Epithelial cell of proximal tubule (primary cell): ENCODE data around the gene ARID1A. TPM values are rescaled to one million over a fixed set of nuclear protein-coding genes. Genes with fewer than 3 reads are reported as not detected.

ENCODE experiments used
- DNase-seq: peaks from one replicate; pipeline ENCODE4 v3.0.0-alpha.2; 2011; ENCODE audit warnings: low read depth
- H3K4me3 ChIP-seq: 2 replicates; pipeline ENCODE4 v1.5.1; 2011; ENCODE audit warnings: low read depth, mild to moderate bottlenecking, low read length
- total RNA-seq: library from RNA; depleted of rRNA; stranded (reverse); fragments of >200 nt; gene quantifications from 2 replicates; pipeline ENCODE4 v1.2.3, GENCODE V29; 2015
- TF ChIP-seq, protein P1 (sequence below): conservative IDR thresholded peaks from 2 replicates; pipeline ENCODE4 v1.5.1; 2012; ENCODE audit warnings: low read depth, mild to moderate bottlenecking, low read length

ARID1A gene
- total RNA-seq, 1 donor from 2014 or later = 25.2 TPM

DNA sequence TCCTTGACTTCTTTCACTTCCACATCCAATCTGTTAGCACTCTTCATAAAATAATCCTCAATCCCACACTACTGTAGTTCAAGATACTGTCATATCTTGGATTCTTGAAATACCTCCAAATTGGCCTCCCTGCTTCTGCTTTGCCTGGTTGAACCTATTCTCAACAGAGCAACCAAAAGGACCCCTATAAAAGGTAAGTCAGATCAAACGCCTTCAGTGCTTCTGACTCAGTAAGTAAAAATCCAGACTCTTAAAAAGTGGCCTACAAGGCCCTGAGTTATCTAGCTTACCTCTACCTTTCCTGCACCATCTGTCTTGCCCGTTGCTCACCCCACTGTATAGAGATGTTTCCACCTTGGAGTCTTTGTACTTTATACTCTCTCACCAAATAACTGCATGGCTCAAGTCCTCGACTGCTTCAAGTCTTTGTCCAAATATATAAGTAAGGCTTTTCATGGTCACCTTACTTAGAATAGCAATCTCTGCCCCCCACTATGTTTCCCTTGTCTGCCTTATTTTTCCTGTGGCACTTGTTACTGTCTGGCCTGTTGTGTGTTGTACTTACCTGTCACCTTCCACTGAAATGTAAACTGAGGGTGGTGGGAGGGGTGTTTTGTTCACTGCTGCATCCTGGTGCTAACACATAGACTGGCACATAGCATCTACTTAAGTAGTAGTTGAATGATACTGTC is 86.9 kb downstream of the ARID1A start:
- no peak for DNase-seq
- H3K4me3 ChIP-seq = no peak overlapping the region
- TF ChIP-seq, protein P1, sequence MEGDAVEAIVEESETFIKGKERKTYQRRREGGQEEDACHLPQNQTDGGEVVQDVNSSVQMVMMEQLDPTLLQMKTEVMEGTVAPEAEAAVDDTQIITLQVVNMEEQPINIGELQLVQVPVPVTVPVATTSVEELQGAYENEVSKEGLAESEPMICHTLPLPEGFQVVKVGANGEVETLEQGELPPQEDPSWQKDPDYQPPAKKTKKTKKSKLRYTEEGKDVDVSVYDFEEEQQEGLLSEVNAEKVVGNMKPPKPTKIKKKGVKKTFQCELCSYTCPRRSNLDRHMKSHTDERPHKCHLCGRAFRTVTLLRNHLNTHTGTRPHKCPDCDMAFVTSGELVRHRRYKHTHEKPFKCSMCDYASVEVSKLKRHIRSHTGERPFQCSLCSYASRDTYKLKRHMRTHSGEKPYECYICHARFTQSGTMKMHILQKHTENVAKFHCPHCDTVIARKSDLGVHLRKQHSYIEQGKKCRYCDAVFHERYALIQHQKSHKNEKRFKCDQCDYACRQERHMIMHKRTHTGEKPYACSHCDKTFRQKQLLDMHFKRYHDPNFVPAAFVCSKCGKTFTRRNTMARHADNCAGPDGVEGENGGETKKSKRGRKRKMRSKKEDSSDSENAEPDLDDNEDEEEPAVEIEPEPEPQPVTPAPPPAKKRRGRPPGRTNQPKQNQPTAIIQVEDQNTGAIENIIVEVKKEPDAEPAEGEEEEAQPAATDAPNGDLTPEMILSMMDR = no peak

DNA sequence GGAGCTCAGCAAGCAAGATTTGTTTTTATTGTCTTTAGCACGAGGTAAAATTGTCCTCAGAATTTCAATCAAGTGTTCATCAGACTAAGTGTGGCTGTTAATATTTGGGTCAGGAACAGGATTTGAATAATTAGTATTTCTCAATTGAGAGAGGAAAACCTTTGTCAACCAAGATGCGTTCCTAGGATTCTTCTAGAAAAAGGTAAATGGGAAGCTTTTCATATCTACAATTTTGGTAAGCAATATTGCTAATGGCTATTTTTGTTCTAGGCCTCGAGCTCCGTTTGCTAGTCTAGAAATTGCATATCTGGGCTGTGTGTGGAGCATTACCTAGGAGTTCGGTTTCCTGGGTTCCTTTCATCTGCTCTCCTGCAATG is 87.8 kb downstream of the ARID1A start:
- no peak for DNase-seq
- TF ChIP-seq, protein P1 = no peak
- no peak overlapping the region for H3K4me3 ChIP-seq

GRCh38 chr1:26784023-26784871 is 88.4 kb downstream of the ARID1A start:
- no peak overlapping the region for H3K4me3 ChIP-seq
- no peak for DNase-seq
- TF ChIP-seq, protein P1 = no peak

DNA sequence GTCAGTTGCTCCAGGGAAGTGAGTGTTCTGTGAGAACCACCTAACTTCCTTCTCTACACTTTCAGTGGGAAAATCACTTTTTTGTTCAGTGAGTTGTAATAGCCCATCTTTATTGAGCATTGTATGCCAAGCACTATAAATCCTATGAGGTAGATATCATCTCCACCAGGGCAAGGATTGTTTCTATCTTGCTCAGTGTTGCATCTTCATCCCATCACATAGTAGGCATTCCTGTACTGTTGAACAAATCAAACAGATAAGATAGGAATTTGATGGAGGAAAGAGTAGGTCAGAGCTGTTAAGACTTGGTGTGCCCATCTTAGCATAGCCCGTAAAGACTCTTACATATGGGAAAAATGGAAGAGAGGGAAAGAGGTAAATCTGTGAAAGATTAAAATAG is 89.1 kb downstream of the ARID1A start:
- no peak for DNase-seq
- TF ChIP-seq, protein P1 = no peak
- no peak overlapping the region for H3K4me3 ChIP-seq

GRCh38 chr1:26785611-26786436 is 90.0 kb downstream of the ARID1A start:
- TF ChIP-seq, protein P1 = no peak
- H3K4me3 ChIP-seq = no peak overlapping the region
- DNase-seq = no peak

- no peak for DNase-seq
- TF ChIP-seq, protein P1 = no peak
Measured at GRCh38 chr1:26786437-26787380, 90.9 kb downstream of the ARID1A start.

More at GRCh38 chr1:26786437-26787380, 90.9 kb downstream of the ARID1A start:
- H3K4me3 ChIP-seq = peak overlapping the region; percentile 80
